GM04504 (cell line): ENCODE measurements around the gene NDUFS5.
"Not testable (repeated sequence)": the region's sequence is repeated elsewhere in the genome, so short reads cannot be mapped to it uniquely, and the experiment has no call there.

Source experiments
- DNase-seq: peaks from one replicate; pipeline ENCODE4 v3.0.0-alpha.2; 2012; ENCODE audit warnings: low read depth

Gene NDUFS5

GRCh38 chr1:39063775-39064174, 37.6 kb downstream of the NDUFS5 start:
- DNase-seq = no peak

- no peak for DNase-seq
Measured at GRCh38 chr1:39065542-39065941, 39.4 kb downstream of the NDUFS5 start.

- not testable (repeated sequence) for DNase-seq
Measured at GRCh38 chr1:39068227-39068626, 42.1 kb downstream of the NDUFS5 start.

DNA sequence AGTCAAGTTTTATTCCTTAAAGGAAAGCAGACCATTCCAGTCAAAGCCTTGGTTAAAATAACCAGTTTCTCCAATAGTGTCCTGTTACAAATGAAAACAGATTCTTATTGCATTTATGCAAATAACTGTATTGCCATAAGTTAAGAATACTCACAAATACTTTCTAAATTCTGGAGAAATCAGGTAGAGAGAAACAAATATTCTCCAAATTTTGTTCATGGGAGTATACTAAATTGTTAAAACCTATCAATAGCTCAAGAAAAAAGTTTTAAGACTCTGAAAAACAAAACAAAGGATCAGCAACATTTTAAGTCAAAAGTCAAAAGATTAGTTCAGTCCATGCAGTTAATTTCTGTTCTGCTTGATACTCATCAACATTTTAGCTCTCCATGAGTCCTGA, 45.4 kb downstream of the NDUFS5 start:
- DNase-seq = not testable (repeated sequence)

- DNase-seq = no peak
Measured at GRCh38 chr1:39076127-39076798, 50.1 kb downstream of the NDUFS5 start.

- no peak for DNase-seq
Measured at GRCh38 chr1:39076799-39077148, 50.6 kb downstream of the NDUFS5 start.

- no peak for DNase-seq
Measured at GRCh38 chr1:39080269-39080826, 54.2 kb downstream of the NDUFS5 start.

DNA sequence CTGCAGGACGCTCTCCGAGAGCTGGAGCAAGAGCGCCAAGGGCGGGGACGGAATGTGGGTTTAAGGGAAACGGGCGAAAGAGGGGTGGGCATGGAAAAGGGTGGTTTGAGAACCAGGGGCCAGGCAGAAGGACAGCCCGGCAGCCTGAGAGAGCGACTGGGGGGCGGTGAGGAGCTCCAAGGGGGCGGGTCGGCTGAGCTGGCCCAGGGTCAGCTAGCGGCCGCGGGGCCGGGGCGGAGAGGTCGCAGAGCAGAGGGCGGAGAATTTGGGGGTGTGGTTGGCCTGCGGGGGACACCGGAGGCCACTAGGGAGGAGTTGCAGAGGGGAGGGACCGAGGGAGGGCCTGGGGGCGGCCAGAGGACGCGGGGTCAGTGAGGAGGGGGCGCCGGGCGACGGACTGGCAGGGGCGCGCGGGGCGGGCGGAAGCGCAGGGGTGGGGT, 54.7 kb downstream of the NDUFS5 start:
- DNase-seq = no peak

DNA sequence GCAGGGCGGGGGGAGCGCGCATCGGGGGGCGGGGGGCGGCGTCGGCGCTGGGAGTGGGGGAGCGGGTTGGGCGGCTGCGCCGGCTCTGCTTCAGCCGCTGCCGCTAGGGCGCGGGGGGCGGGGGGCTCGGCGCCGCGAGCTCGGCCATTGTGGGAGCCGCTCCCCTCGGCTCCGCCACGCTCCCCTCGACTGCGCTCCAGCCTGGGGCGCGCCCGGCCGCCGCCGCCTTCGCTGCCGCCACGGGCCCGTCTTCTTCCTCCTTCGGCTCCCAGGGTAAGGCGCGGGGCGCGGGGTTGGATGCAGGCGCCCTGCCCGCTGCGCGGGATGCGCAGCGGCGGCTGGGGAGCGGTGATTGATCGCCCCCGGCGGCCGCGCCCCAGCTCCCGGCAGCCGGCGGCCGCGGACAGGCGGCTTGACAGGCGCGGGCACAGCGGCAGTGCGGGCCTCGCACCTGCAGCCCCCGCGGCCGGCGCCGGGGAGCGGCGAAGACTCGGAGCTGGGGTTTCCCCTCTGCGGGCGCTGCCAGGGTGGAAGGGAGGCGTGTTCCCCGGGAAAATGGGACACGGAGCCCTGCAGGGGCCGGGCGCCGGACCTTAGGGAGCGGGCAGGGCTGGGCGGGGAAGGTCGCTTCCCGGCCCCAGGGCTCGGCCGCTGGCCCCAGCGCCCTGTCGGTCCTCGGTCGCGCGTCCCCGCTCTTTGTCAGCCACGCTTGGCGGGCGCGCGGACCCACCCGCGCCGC, 55.3 kb downstream of the NDUFS5 start:
- DNase-seq = no peak

DNA sequence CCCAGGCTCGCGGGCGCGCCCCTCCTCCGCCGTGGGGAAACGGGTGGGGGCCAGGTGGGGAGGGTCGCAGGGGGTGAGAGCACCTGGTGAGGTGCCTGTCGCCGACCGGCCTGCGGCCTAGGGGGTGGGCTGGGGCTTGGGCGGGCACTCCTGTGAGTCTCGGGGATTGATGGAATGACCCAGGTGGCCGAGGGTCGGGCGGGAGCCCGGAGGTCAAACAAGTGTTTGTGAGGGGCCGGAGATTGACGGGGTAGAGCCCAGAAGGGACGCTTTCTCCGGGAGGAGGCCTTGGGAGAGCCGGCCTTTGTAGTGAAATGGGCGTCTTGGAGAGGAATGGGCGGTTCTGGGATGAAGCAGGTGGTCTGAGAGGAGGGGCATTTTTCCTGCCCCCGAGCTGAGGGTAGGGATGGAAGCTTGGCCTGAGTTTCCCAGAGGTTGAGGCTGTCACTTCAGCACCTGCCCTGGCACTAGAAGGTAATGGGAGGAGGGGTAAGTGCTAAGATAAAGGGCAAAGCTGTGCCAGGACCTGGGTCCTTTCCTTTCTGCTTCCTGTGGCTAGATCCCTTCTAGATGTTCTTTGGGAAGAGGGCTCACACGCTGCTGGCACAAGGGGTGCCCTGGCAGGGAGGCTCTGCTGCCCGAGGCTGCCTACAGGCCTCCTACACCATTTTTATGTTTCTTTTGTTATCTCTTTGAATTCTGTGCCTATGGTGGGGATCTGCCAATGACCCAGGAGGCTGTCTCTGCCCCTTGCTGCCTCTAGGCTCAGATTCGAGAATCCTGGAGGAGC, 56.1 kb downstream of the NDUFS5 start:
- DNase-seq = no peak

DNA sequence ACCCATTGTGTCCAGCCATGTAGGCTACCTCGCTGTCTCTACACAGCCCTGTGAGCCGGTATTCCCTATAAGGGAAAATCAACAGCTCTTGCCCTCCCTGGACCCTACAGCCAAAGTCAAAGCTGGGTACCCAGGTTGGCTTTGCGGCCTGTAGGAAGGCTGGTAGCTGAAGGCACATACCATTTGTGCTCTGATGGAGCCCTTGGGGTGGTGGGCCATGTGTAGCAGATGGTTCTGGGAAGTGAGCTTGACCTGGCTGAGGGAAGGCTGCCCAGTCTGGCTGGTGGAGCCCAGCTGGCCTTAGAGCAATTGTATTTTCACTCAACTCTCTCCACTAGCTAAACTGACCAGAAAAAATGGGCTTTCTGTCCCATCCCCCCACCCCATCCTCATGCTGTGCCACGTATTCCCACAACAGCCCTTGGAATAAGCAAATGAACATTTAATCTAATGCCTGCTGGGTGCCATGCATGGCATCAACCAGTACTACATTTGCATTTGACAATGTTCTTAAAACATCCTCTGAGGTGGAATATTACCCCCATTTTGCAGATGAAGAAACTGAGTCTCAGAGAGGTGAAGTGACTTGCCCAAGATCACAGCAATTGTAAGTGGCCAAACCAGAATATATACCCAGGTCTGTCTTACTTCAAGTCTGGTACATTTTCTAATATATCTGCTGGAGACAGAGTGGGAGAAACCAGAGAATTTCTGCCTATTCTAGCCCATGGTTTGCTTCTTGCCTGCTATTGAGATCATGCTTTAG, 56.8 kb downstream of the NDUFS5 start:
- no peak for DNase-seq

- DNase-seq = no peak
Measured at GRCh38 chr1:39084191-39084590, 58.0 kb downstream of the NDUFS5 start.
